HUDEP-2 (cell line): ENCODE results near the gene PLXNA3.

Experiments
- DNase-seq, 76 experiments: peaks; one replicate each; lab custom pipeline; 2025; ENCODE audit not compliant: unreplicated experiment in 76 of 76; lab: John Stamatoyannopoulos, UW

The PLXNA3 gene

GRCh38 chrX:154476821-154477220, 18.7 kb downstream of the PLXNA3 start:
- DNase-seq, result no peak

- DNase-seq, result peak in 1 of 76 experiments; percentile 3
Measured at GRCh38 chrX:154477891-154478477, 19.9 kb downstream of the PLXNA3 start.

GRCh38 chrX:154478728-154479622, 20.9 kb downstream of the PLXNA3 start, which contains the start of gene LAGE3:
LAGE3 (minus strand) TSS chrX:154479281; CDS start chrX:154478915, 366 bp downstream.
- DNase-seq, result peak in 75 of 76 experiments; percentile 3 to 95 (median 85)

- DNase-seq, result no peak
Measured at GRCh38 chrX:154481195-154481594, 23.1 kb downstream of the PLXNA3 start.

- no peak for DNase-seq
Measured at GRCh38 chrX:154481911-154482601, 24.0 kb downstream of the PLXNA3 start.

GRCh38 chrX:154482786-154483185, 24.7 kb downstream of the PLXNA3 start:
- no peak for DNase-seq

GRCh38 chrX:154483325-154483724, 25.2 kb downstream of the PLXNA3 start:
- no peak for DNase-seq

- peak in 64 of 76 experiments; percentile 1 to 76 (median 46) for DNase-seq
Measured at GRCh38 chrX:154484255-154485149, 26.4 kb downstream of the PLXNA3 start.

- DNase-seq, result peak in 12 of 76 experiments; percentile 5 to 26 (median 18)
Measured at GRCh38 chrX:154485150-154486051, 27.3 kb downstream of the PLXNA3 start.

GRCh38 chrX:154486052-154486395, 27.9 kb downstream of the PLXNA3 start:
- DNase-seq, result peak in 5 of 76 experiments; percentile 7 to 26 (median 23)

GRCh38 chrX:154486396-154487207, 28.5 kb downstream of the PLXNA3 start, which contains the start of gene UBL4A:
UBL4A (minus strand) TSS chrX:154486615; CDS start chrX:154486584, 31 bp downstream.
- DNase-seq, result peak in 49 of 76 experiments; percentile 3 to 78 (median 35)

GRCh38 chrX:154487518-154488290, 29.6 kb downstream of the PLXNA3 start:
- no peak for DNase-seq

- no peak for DNase-seq
Measured at GRCh38 chrX:154488336-154489075, 30.4 kb downstream of the PLXNA3 start.

- DNase-seq, result no peak
Measured at GRCh38 chrX:154489182-154489581, 31.1 kb downstream of the PLXNA3 start.

- peak in 21 of 76 experiments; percentile 1 to 45 (median 26) for DNase-seq
Measured at GRCh38 chrX:154490021-154490413, 31.9 kb downstream of the PLXNA3 start.

GRCh38 chrX:154490414-154491083, 32.5 kb downstream of the PLXNA3 start, which contains the start of gene SLC10A3:
SLC10A3 (minus strand) TSS chrX:154490629; CDS start chrX:154488940, 1,689 bp downstream.
- peak in 74 of 76 experiments; percentile 37 to 94 (median 86) for DNase-seq
